ENCODE measurements around the gene RBM48. TPM values are rescaled to one million over a fixed set of nuclear protein-coding genes. Genes with fewer than 3 reads are reported as not detected.

RBM48 gene
- total and polyA plus RNA-seq, 2 donors (not counting 1 experiment from before 2014, with no cell fraction given) = 11.0 to 32.9 TPM

DNA sequence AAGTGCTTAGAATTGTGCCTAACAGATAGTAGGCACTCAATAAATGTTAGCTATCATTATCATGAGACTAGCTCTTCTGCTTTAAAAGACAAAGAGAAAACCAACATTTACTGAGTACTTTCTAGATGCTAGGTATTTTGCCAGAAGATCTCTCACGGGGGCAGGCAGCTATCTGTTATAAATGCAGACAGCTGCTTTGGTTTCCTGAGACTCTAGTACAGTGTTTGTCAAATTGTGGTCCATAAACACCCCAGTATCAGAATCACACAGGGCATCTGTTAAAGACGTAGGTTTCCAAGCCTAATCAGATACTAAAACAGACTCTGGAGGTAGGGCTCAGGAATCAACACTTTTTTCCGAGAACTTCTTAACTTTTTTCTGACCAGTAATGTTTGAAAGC, 47.7 kb downstream of the RBM48 start:
- intact Hi-C loops (cut with micrococcal nuclease) = no loop called here
- Histone ChIP-seq H3K9me3 (ENCODE audit: control extremely low read depth in 1 of 3, control insufficient read depth in 2 of 3, insufficient read depth in 1 of 3, low read length in 2 of 3) (no peaks in the 10 kb centered on the region), H4K20me1 (ENCODE audit: control insufficient read depth, insufficient read depth, low read length, poor library complexity, severe bottlenecking) (peaks cover 23% of the 10 kb centered on the region), H3K27me3 (replicated peaks in 1 of 4; ENCODE audit: control extremely low read depth in 1 of 4, control insufficient read depth in 3 of 4, insufficient read depth in 4 of 4, low read length in 3 of 4) (no peaks in the 10 kb centered on the region), H3K79me2 (ENCODE audit: control insufficient read depth, insufficient read depth, low read length) (peaks cover 21% of the 10 kb centered on the region), H3K4me1 (ENCODE audit: control insufficient read depth in 2 of 2, insufficient read depth in 2 of 2, low read length in 2 of 2) (no peaks in the 10 kb centered on the region), H2AFZ (ENCODE audit: insufficient read depth, low read depth, low read length, poor library complexity, severe bottlenecking) (no peak overlapping the region), H3K27ac (ENCODE audit: low read length in 2 of 2) (no peak overlapping the region), H3K4me2 (replicated peaks; ENCODE audit: low read depth, low read length, poor library complexity, severe bottlenecking) (no peak overlapping the region), H3K4me3 (ENCODE audit: control extremely low read depth in 1 of 5, extremely low read depth in 1 of 5, insufficient read depth in 1 of 5, low read depth in 2 of 5, low read length in 4 of 5) (no peak overlapping the region), H3K9ac (ENCODE audit: low read length) (no peak overlapping the region), H3K36me3 (replicated peaks in 1 of 2; ENCODE audit: control extremely low read depth in 1 of 2, control insufficient read depth in 1 of 2, extremely low read depth in 1 of 2, insufficient read depth in 2 of 2, low read length in 1 of 2) (peaks cover 36 to 77% of the 10 kb centered on the region in 2 experiments)
- Mint-ChIP-seq H3K4me1 (peaks cover 2% of the 10 kb centered on the region), H3K9me3 (ENCODE audit: insufficient read depth) (no peaks in the 10 kb centered on the region), H3K4me3 (no peak overlapping the region), H3K27ac (no peak overlapping the region), H3K27me3 (no peaks in the 10 kb centered on the region)
- ATAC-seq (ENCODE audit: low read depth) (no peak), DNase-seq (no peak)
- WGBS (ENCODE audit: insufficient coverage) = 90% methylated on average over 2 of the region's 3 CpGs
- TF ChIP-seq, protein P1, sequence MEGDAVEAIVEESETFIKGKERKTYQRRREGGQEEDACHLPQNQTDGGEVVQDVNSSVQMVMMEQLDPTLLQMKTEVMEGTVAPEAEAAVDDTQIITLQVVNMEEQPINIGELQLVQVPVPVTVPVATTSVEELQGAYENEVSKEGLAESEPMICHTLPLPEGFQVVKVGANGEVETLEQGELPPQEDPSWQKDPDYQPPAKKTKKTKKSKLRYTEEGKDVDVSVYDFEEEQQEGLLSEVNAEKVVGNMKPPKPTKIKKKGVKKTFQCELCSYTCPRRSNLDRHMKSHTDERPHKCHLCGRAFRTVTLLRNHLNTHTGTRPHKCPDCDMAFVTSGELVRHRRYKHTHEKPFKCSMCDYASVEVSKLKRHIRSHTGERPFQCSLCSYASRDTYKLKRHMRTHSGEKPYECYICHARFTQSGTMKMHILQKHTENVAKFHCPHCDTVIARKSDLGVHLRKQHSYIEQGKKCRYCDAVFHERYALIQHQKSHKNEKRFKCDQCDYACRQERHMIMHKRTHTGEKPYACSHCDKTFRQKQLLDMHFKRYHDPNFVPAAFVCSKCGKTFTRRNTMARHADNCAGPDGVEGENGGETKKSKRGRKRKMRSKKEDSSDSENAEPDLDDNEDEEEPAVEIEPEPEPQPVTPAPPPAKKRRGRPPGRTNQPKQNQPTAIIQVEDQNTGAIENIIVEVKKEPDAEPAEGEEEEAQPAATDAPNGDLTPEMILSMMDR (IDR thresholded peaks at IDR 0.05) = no peak
- ChIA-PET CTCF (no interaction called here), POLR2A (no interaction called here)

DNA sequence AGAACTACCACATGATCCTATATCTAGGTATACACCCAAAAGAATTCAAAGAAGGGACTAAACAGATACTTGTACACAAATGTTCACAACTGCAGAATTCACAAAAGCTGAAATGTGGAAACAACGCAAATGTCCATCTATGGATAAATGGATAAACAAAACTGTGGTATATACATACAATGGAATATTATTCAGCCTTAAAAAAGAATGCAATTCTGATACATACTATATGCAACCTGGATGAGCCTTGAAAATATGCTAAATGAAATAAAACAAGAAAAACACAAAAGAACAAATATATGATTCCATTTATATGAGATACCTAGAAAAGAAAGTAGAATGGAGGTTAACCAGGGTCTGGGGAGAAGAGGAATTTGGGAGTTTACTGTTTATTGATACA, 54.4 kb downstream of the RBM48 start:
- Histone ChIP-seq H3K9ac (ENCODE audit: low read length) (no peak overlapping the region), H3K9me3 (ENCODE audit: control extremely low read depth in 1 of 3, control insufficient read depth in 2 of 3, insufficient read depth in 1 of 3, low read length in 2 of 3) (no peaks in the 10 kb centered on the region), H4K20me1 (ENCODE audit: control insufficient read depth, insufficient read depth, low read length, poor library complexity, severe bottlenecking) (peaks cover 52% of the 10 kb centered on the region), H3K4me1 (ENCODE audit: control insufficient read depth in 2 of 2, insufficient read depth in 2 of 2, low read length in 2 of 2) (peaks cover 0 to 13% of the 10 kb centered on the region in 2 donors), H3K79me2 (ENCODE audit: control insufficient read depth, insufficient read depth, low read length) (peaks cover 80% of the 10 kb centered on the region), H3K4me3 (ENCODE audit: control extremely low read depth in 1 of 5, extremely low read depth in 1 of 5, insufficient read depth in 1 of 5, low read depth in 2 of 5, low read length in 4 of 5) (no peak overlapping the region), H3K27me3 (replicated peaks in 1 of 4; ENCODE audit: control extremely low read depth in 1 of 4, control insufficient read depth in 3 of 4, insufficient read depth in 4 of 4, low read length in 3 of 4) (no peaks in the 10 kb centered on the region), H2AFZ (ENCODE audit: insufficient read depth, low read depth, low read length, poor library complexity, severe bottlenecking) (no peak overlapping the region), H3K27ac (ENCODE audit: low read length in 2 of 2) (no peak overlapping the region), H3K4me2 (replicated peaks; ENCODE audit: low read depth, low read length, poor library complexity, severe bottlenecking) (no peak overlapping the region), H3K36me3 (replicated peaks in 1 of 2; ENCODE audit: control extremely low read depth in 1 of 2, control insufficient read depth in 1 of 2, extremely low read depth in 1 of 2, insufficient read depth in 2 of 2, low read length in 1 of 2) (peaks cover 18 to 32% of the 10 kb centered on the region in 2 experiments)
- DNase-seq (no peak), ATAC-seq (ENCODE audit: low read depth) (no peak)
- H3K4me1 Mint-ChIP-seq = peaks cover 33% of the 10 kb centered on the region
- H3K9me3 Mint-ChIP-seq (ENCODE audit: insufficient read depth) = peaks cover 2% of the 10 kb centered on the region
- no peaks in the 10 kb centered on the region for H3K27me3 Mint-ChIP-seq
- H3K27ac Mint-ChIP-seq = no peak overlapping the region
- ChIA-PET POLR2A (no interaction called here), CTCF (no interaction called here)
- intact Hi-C loops (cut with micrococcal nuclease) = no loop called here
- H3K4me3 Mint-ChIP-seq = no peak overlapping the region
- TF ChIP-seq, protein P1 (IDR thresholded peaks at IDR 0.05) = no peak
- TF ChIP-seq EZH2 (IDR thresholded peaks at IDR 0.05; ENCODE audit: borderline replicate concordance, insufficient read depth, low read depth, low read length, poor library complexity, severe bottlenecking) = no peak
- no CpG with 5 or more reads among the region's 1 CpG for WGBS (ENCODE audit: insufficient coverage)
